ENCODE data around the gene TRIOBP. TPM values are rescaled to one million over a fixed set of nuclear protein-coding genes. Genes with fewer than 3 reads are reported as not detected.

The TRIOBP gene
- total and polyA plus RNA-seq, 2 of the 13 experiments (the other 11 are each of a cell fraction or from before 2014, with no cell fraction given): 6.1 to 15.4 TPM

DNA sequence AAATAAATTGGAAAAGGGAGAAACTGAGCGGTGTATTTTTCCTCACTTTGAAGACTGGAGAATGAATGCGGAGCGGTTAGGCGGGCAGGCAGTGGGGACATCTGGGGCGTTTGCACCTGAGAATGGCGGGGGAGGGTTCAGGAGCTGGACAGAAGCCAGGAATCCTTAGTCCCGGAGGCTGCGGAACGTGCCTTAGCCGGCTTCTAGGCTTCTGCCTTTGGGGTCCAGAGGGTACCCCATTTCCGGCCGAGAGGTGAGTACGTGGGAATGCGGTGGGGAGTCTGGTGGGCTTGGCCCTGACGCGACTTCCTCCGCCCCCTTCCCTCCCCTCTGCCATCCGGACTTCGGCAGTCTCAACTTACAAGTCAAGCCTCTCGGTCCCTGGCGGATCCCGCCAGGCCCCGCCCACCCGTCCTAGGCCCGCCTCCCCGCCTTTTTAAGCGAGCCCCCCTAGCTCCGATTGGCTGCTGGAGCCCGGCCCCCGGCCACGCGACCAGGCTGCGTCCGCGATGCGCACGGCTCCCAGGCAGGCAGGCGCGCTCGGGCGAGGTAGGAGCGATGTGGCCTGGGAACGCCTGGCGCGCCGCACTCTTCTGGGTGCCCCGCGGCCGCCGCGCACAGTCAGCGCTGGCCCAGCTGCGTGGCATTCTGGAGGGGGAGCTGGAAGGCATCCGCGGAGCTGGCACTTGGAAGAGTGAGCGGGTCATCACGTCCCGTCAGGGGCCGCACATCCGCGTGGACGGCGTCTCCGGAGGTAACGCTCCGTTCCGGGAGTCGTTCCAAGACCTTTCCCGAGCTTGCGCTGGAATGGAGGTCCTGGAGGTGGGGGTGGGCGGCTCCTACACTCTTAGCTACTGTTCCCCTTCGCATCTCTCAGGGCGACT is 110.8 kb downstream of the TRIOBP start, which contains the start of gene GCAT (continued):
- TF ChIP-seq HNRNPLL (IDR thresholded peaks at IDR 0.05; ENCODE audit: low read depth, low read length, poor library complexity, severe bottlenecking): peak; percentile 78
- peak; percentile 20; the same call in 1 of the 2 replicates for TF ChIP-seq BCL6 (CRISPR knock-in tag; IDR thresholded peaks at IDR 0.05)
- TF ChIP-seq HNF4G (IDR thresholded peaks at IDR 0.05; ENCODE audit: borderline replicate concordance, low read depth, low read length): peak; percentile 3; the same call in 1 of the 2 replicates
- peak; percentile 64 for TF ChIP-seq HNF4G (CRISPR knock-in tag; IDR thresholded peaks at IDR 0.05; ENCODE audit: borderline replicate concordance, low read depth)
- TF ChIP-seq RFXAP (CRISPR knock-in tag; IDR thresholded peaks at IDR 0.05; ENCODE audit: borderline replicate concordance): peak; percentile 51; the same call in 1 of the 2 replicates
- peak; percentile 55 for TF ChIP-seq ARNTL (CRISPR knock-in tag; IDR thresholded peaks at IDR 0.05)
- no peak for TF ChIP-seq KDM6A (CRISPR knock-in tag; IDR thresholded peaks at IDR 0.05; ENCODE audit: low read depth)
- TF ChIP-seq KAT2B (IDR thresholded peaks at IDR 0.05; ENCODE audit: borderline replicate concordance, low read depth, low read length): no peak
- peak; percentile 83 for TF ChIP-seq NFYC (CRISPR knock-in tag; IDR thresholded peaks at IDR 0.05)
- peak; percentile 62; the same call in 1 of the 2 replicates for TF ChIP-seq ZNF556 (CRISPR knock-in tag; IDR thresholded peaks at IDR 0.05; ENCODE audit: borderline replicate concordance)
- TF ChIP-seq ZBTB2 (CRISPR knock-in tag; IDR thresholded peaks at IDR 0.05; ENCODE audit: low read depth): no peak
- no peak for TF ChIP-seq FOXJ3 (CRISPR knock-in tag; IDR thresholded peaks at IDR 0.05; ENCODE audit: borderline replicate concordance)
- TF ChIP-seq, protein P1, sequence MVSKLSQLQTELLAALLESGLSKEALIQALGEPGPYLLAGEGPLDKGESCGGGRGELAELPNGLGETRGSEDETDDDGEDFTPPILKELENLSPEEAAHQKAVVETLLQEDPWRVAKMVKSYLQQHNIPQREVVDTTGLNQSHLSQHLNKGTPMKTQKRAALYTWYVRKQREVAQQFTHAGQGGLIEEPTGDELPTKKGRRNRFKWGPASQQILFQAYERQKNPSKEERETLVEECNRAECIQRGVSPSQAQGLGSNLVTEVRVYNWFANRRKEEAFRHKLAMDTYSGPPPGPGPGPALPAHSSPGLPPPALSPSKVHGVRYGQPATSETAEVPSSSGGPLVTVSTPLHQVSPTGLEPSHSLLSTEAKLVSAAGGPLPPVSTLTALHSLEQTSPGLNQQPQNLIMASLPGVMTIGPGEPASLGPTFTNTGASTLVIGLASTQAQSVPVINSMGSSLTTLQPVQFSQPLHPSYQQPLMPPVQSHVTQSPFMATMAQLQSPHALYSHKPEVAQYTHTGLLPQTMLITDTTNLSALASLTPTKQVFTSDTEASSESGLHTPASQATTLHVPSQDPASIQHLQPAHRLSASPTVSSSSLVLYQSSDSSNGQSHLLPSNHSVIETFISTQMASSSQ (IDR thresholded peaks at IDR 0.05; ENCODE audit: low read depth): no peak
- TF ChIP-seq, protein P1 (CRISPR knock-in tag; IDR thresholded peaks at IDR 0.05; ENCODE audit: borderline replicate concordance): peak; percentile 78; the same call in 1 of the 2 replicates
- TF ChIP-seq, protein P2, sequence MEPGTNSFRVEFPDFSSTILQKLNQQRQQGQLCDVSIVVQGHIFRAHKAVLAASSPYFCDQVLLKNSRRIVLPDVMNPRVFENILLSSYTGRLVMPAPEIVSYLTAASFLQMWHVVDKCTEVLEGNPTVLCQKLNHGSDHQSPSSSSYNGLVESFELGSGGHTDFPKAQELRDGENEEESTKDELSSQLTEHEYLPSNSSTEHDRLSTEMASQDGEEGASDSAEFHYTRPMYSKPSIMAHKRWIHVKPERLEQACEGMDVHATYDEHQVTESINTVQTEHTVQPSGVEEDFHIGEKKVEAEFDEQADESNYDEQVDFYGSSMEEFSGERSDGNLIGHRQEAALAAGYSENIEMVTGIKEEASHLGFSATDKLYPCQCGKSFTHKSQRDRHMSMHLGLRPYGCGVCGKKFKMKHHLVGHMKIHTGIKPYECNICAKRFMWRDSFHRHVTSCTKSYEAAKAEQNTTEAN (CRISPR knock-in tag; conservative IDR thresholded peaks at IDR 0.05): peak; percentile 55
- TF ChIP-seq MYC (CRISPR knock-in tag; IDR thresholded peaks at IDR 0.05; ENCODE audit: borderline replicate concordance): peak; percentile 88
- 0 out of 2 replicates have a peak, but pooled peaks have one; percentile 28 for TF ChIP-seq XBP1 (CRISPR knock-in tag; IDR thresholded peaks at IDR 0.05)
- TF ChIP-seq MXD1 (CRISPR knock-in tag; IDR thresholded peaks at IDR 0.05): peak; percentile 45; the same call in 1 of the 2 replicates
- TF ChIP-seq ZNF691 (CRISPR knock-in tag; IDR thresholded peaks at IDR 0.05; ENCODE audit: borderline replicate concordance, low read depth): peak; percentile 77; the same call in 1 of the 2 replicates
- no peak for TF ChIP-seq ZSCAN30 (CRISPR knock-in tag; IDR thresholded peaks at IDR 0.05)
- TF ChIP-seq NFE2 (CRISPR knock-in tag; IDR thresholded peaks at IDR 0.05): no peak
